Lung (tissue), 12 donors: ENCODE results near the gene KMT2C. TPM values are rescaled to one million over a fixed set of nuclear protein-coding genes. Genes with fewer than 3 reads are reported as not detected.
"Not testable (repeated sequence)": the region's sequence is repeated elsewhere in the genome, so short reads cannot be mapped to it uniquely, and the experiment has no call there.

Experiments used
- ATAC-seq: fragments of 200-7000 bp; cut with Tn5 transposase; one replicate; pipeline ENCODE4 v1.9.1; 2020; ENCODE audit warnings: moderate number of reproducible peaks; ENCODE audit not compliant: insufficient read depth, low FRiP score
- DNase-seq, 3 donors: peaks; one replicate each; pipeline ENCODE4 v3.0.0-alpha.2; 2013 to 2017
- H3K27ac ChIP-seq, 2 donors: one replicate each; pipeline ENCODE4 v1.5.1; 2013; ENCODE audit warnings: mild to moderate bottlenecking in 2 of 2, moderate library complexity in 2 of 2, control low read depth in 1 of 2, inconsistent platforms in 1 of 2, low read depth in 1 of 2, low read length in 1 of 2
- H3K27me3 ChIP-seq, 3 donors: one replicate each; pipeline ENCODE4 v1.5.1; 2013; ENCODE audit warnings: low read length in 2 of 3; ENCODE audit not compliant: control insufficient read depth in 3 of 3, insufficient read depth in 3 of 3
- H3K36me3 ChIP-seq, 4 donors: one replicate each; pipeline ENCODE4 v1.5.1; 2013; ENCODE audit warnings: low read length in 4 of 4, mild to moderate bottlenecking in 1 of 4, moderate library complexity in 1 of 4; ENCODE audit not compliant: control insufficient read depth in 4 of 4, insufficient read depth in 4 of 4
- H3K4me1 ChIP-seq, 5 donors: one replicate each; pipeline ENCODE4 v1.5.1; 2013; ENCODE audit warnings: low read length in 5 of 5, mild to moderate bottlenecking in 2 of 5, moderate library complexity in 1 of 5; ENCODE audit not compliant: control insufficient read depth in 5 of 5, insufficient read depth in 5 of 5
- H3K4me3 ChIP-seq: one replicate; pipeline ENCODE4 v1.5.1; 2013; ENCODE audit warnings: mild to moderate bottlenecking, control low read depth, moderate library complexity
- H3K9ac ChIP-seq, 2 donors: one replicate each; pipeline ENCODE4 v1.5.1; 2013; ENCODE audit warnings: low read length in 2 of 2, control low read depth in 1 of 2; ENCODE audit not compliant: insufficient read depth in 1 of 2
- H3K9me3 ChIP-seq, 4 donors: one replicate each; pipeline ENCODE4 v1.5.1; 2013; ENCODE audit warnings: low read length in 3 of 4, mild to moderate bottlenecking in 1 of 4, moderate library complexity in 1 of 4; ENCODE audit not compliant: control insufficient read depth in 4 of 4, insufficient read depth in 3 of 4
- WGBS, 2 donors: extraction: QIAGEN DNeasy Blood & Tissue Kit; methylation state at CpG; one replicate each; pipeline ENCODE4 v1.1.7; 2013; 5-methylcytosine and 5-hydroxymethylcytosine counted together
- polyA plus RNA-seq, 2 donors: library from polyadenylated mRNA; stranded (reverse); fragments of 200-250 nt; gene quantifications; one replicate each; pipeline ENCODE4 v1.2.1, GENCODE V29; 2013
- total RNA-seq, 2 donors: library from RNA; depleted of rRNA in 1 of 2; stranded (reverse); fragments of >200 nt in 1 of 2; gene quantifications; one replicate each; pipeline ENCODE4 v1.2.1, GENCODE V29; 2014 to 2021
- TF ChIP-seq, protein P1 (sequence below): IDR thresholded peaks from 2 replicates; pipeline ENCODE4 v1.5.1; 2012; ENCODE audit warnings: mild to moderate bottlenecking; ENCODE audit errors: control extremely low read depth, extremely low read depth
- donor health status: control.
- donor health status: control.
- donor health status: Bipolar disorder and iron deficiency.
- donor health status: healthy.
- donor health status: DM: yes; HTN: yes; CAD: no.

KMT2C gene
- total and polyA plus RNA-seq, 4 donors = 10.2 to 115 (median 52.3) TPM

DNA sequence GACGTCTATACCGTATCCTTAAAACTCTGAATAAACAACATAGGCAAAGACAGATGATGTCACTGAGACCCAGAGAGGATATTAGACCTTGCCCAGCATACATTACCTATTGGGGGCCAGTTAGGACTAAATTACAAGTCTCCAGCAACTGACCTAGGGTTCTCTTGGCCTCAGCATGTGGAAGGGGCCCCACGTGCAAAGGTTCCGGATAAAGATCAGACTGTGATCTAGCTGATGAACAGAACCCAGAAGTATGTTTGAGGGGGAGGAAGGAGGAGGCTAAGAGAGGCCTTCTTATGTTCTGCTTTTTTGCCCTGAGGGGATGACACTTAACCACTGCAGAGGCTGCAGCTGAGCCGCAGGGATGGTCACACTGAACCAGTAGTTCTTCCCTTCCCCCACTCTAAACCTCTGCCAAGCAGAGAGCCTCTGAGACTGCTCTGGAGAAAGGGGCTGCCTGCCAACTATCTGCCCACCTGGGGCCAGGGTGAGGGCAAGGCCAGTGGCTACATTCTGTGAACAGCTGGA lies 24.0 kb upstream of the KMT2C start:
- no peak overlapping the region for H3K9ac ChIP-seq
- H3K4me1 ChIP-seq = peaks cover 0 to 8% (median 0%) of the 10 kb centered on the region in 5 donors
- no peaks in the 10 kb centered on the region for H3K9me3 ChIP-seq
- WGBS, 2 donors = 23 to 62% methylated on average over 5 of the region's 5 CpGs
- no peaks in the 10 kb centered on the region for H3K36me3 ChIP-seq
- ATAC-seq = no peak
- H3K27ac ChIP-seq = peak overlapping the region in 1 of 2 donors; percentile 28
- peak in 2 of 3 donors; percentile 5 to 39 for DNase-seq
- TF ChIP-seq, protein P1, sequence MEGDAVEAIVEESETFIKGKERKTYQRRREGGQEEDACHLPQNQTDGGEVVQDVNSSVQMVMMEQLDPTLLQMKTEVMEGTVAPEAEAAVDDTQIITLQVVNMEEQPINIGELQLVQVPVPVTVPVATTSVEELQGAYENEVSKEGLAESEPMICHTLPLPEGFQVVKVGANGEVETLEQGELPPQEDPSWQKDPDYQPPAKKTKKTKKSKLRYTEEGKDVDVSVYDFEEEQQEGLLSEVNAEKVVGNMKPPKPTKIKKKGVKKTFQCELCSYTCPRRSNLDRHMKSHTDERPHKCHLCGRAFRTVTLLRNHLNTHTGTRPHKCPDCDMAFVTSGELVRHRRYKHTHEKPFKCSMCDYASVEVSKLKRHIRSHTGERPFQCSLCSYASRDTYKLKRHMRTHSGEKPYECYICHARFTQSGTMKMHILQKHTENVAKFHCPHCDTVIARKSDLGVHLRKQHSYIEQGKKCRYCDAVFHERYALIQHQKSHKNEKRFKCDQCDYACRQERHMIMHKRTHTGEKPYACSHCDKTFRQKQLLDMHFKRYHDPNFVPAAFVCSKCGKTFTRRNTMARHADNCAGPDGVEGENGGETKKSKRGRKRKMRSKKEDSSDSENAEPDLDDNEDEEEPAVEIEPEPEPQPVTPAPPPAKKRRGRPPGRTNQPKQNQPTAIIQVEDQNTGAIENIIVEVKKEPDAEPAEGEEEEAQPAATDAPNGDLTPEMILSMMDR = no peak
- H3K4me3 ChIP-seq = no peak overlapping the region
- no peaks in the 10 kb centered on the region for H3K27me3 ChIP-seq

DNA sequence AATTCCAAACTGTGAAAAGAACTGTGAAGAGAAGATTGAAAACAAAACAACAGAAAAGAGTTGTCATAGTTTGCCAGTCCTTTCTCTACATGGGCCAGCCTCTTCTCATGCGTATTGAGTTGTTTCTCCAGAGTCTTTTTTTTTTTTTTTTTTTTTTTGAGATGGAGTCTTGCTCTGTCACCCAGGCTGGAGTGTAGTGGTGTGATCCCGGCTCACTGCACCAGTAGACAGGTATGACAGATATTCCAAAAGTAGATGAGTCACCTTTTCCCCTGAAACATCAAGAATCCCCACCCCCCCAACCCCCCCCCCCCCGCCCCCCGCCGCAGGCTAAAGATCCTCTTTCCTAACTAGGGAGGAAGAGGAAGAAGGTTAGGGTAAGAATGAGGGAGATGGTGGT lies 15.6 kb upstream of the KMT2C start:
- Histone ChIP-seq H3K4me1 (no peaks in the 10 kb centered on the region), H3K9ac (no peak overlapping the region), H3K27me3 (no peaks in the 10 kb centered on the region), H3K27ac (no peak overlapping the region), H3K4me3 (no peak overlapping the region), H3K36me3 (no peaks in the 10 kb centered on the region), H3K9me3 (no peaks in the 10 kb centered on the region)
- no peak for DNase-seq
- no peak for ATAC-seq
- 38 to 63% methylated on average over 5 of the region's 5 CpGs for WGBS, 2 donors
- TF ChIP-seq, protein P1 = no peak

DNA sequence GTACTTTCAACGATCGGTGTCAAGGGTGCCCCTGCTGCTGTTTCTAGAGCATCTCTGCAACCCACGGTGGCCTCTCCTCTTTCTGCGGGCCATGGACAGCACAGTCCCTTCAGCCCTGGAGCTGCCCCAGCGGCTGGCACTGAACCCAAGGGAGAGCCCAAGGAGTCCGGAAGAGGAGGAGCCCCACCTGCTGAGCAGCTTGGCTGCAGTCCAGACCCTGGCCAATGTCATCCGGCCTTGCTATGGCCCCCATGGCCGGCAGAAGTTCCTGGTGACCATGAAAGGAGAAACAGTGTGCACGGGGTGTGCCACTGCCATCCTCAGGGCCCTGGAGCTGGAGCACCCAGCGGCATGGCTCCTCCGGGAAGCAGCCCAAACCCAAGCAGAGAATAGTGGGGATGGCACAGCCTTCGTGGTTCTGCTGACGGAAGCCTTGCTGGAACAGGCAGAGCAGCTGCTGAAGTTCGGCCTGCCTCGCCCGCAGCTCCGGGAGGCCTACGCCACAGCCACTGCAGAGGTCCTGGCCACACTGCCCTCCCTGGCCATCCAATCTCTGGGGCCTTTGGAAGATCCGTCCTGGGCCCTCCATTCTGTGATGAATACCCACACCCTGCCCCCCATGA lies 9.7 kb upstream of the KMT2C start:
- H3K36me3 ChIP-seq, H3K4me1 ChIP-seq, H3K27me3 ChIP-seq, H3K27ac ChIP-seq, DNase-seq, H3K9ac ChIP-seq, H3K9me3 ChIP-seq, ATAC-seq, H3K4me3 ChIP-seq: not testable (repeated sequence)
- 86 to 87% methylated on average over 19 of the region's 19 CpGs for WGBS, 2 donors

DNA sequence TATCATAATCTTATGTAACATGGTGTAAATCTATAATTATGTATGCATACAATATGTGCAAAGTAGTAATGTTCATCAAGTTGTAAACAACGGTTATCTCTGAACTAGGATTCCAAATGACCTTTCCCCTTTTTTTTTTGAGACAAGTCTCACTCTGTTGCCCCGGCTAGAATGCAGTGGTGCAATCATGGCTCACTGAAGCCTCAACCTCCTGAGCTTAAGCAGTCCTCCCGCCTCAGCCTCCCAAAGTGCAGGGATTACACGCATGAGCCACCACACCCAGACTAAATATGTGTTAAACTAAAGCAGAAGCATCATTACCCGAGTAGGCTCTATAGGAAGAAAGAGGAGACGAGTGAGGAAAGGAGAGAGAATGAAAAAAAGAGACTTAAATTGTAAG lies 7.8 kb upstream of the KMT2C start:
- no peak overlapping the region for H3K4me3 ChIP-seq
- DNase-seq (no peak), ATAC-seq (no peak)
- no peaks in the 10 kb centered on the region for H3K36me3 ChIP-seq
- H3K4me1 ChIP-seq = no peaks in the 10 kb centered on the region
- 79 to 80% methylated on average over 6 of the region's 6 CpGs for WGBS, 2 donors
- H3K27ac ChIP-seq = no peak overlapping the region
- H3K9me3 ChIP-seq = no peaks in the 10 kb centered on the region
- H3K9ac ChIP-seq = no peak overlapping the region
- TF ChIP-seq, protein P1 = no peak
- no peaks in the 10 kb centered on the region for H3K27me3 ChIP-seq
